Liver (tissue), 3 donors: ENCODE data around the gene EFNA3.

Experiments
- EGR1 ChIP-seq, 2 donors: IDR thresholded peaks; 2 replicates each; pipeline ENCODE4 v1.6.1; 2016 to 2018; ENCODE audit warnings: antibody characterized with exemption in 2 of 2, low read depth in 2 of 2
- GABPA ChIP-seq, 2 donors: IDR thresholded peaks in 1 of 2; conservative IDR thresholded peaks in 1 of 2; 2 replicates each; pipeline ENCODE4 v1.6.1; 2016; ENCODE audit warnings: antibody characterized with exemption in 2 of 2, mild to moderate bottlenecking in 1 of 2, moderate library complexity in 1 of 2
- JUND ChIP-seq, 2 donors: IDR thresholded peaks; 2 replicates each; pipeline ENCODE4 v1.6.1; 2016; ENCODE audit warnings: antibody characterized with exemption in 2 of 2
- NR2F2 ChIP-seq: IDR thresholded peaks from 2 replicates; pipeline ENCODE4 v1.6.1; 2016; ENCODE audit warnings: antibody characterized with exemption
- RAD21 ChIP-seq, 2 donors: IDR thresholded peaks; 2 replicates each; pipeline ENCODE4 v1.6.1; 2016; ENCODE audit warnings: antibody characterized with exemption in 2 of 2, mild to moderate bottlenecking in 2 of 2
- RXRA ChIP-seq, 2 donors: IDR thresholded peaks; 2 replicates each; pipeline ENCODE4 v1.6.1; 2017 to 2018; ENCODE audit warnings: antibody characterized with exemption in 2 of 2, mild to moderate bottlenecking in 1 of 2
- SP1 ChIP-seq: IDR thresholded peaks from 2 replicates; pipeline ENCODE4 v1.6.1; 2018; ENCODE audit warnings: antibody characterized with exemption, mild to moderate bottlenecking
- TAF1 ChIP-seq: conservative IDR thresholded peaks from 2 replicates; pipeline ENCODE4 v1.6.1; 2016; ENCODE audit warnings: antibody characterized with exemption, mild to moderate bottlenecking
- YY1 ChIP-seq: IDR thresholded peaks from 2 replicates; pipeline ENCODE4 v1.6.1; 2016; ENCODE audit warnings: antibody characterized with exemption, mild to moderate bottlenecking
- TF ChIP-seq, protein P1 (sequence below): fragments of 150-350 bp; IDR thresholded peaks from 2 replicates; pipeline ENCODE4 v1.5.1; 2017; ENCODE audit warnings: improper control_type of control experiment, low read depth, low read length; ENCODE audit not compliant: missing input control
- TF ChIP-seq, protein P2 (sequence below): IDR thresholded peaks from 2 replicates; pipeline ENCODE4 v1.6.1; 2016; ENCODE audit warnings: antibody characterized with exemption
- TF ChIP-seq, protein P3 (sequence below): IDR thresholded peaks from 2 replicates; pipeline ENCODE4 v1.6.1; 2016; ENCODE audit warnings: antibody characterized with exemption, mild to moderate bottlenecking
- TF ChIP-seq, protein P4 (sequence below): IDR thresholded peaks from 2 replicates; pipeline ENCODE4 v1.6.1; 2016; ENCODE audit warnings: antibody characterized with exemption
- donor health status: healthy.
- donor health status: healthy.

DNA sequence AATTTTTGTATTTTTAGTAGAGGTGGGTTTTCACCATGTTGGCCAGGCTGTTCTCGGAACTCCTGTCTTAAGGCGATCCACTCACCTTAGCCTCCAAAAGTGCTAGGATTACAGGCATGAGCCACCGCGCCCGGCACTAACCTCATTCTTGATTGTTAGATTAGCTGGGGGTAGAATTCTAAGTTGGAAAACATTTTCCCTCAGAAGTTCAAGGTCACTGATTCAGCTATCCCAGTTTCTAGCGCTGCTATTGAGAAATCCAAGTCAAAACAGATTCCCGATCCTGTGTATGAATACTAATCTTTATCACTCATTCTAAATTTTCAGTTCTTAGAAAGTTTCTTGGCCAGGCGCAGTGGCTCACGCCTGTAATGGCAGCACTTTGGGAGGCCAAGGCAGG is 24.7 kb downstream of the EFNA3 start:
- TF ChIP-seq, protein P1, sequence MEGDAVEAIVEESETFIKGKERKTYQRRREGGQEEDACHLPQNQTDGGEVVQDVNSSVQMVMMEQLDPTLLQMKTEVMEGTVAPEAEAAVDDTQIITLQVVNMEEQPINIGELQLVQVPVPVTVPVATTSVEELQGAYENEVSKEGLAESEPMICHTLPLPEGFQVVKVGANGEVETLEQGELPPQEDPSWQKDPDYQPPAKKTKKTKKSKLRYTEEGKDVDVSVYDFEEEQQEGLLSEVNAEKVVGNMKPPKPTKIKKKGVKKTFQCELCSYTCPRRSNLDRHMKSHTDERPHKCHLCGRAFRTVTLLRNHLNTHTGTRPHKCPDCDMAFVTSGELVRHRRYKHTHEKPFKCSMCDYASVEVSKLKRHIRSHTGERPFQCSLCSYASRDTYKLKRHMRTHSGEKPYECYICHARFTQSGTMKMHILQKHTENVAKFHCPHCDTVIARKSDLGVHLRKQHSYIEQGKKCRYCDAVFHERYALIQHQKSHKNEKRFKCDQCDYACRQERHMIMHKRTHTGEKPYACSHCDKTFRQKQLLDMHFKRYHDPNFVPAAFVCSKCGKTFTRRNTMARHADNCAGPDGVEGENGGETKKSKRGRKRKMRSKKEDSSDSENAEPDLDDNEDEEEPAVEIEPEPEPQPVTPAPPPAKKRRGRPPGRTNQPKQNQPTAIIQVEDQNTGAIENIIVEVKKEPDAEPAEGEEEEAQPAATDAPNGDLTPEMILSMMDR: no peak
- TF ChIP-seq, protein P2, sequence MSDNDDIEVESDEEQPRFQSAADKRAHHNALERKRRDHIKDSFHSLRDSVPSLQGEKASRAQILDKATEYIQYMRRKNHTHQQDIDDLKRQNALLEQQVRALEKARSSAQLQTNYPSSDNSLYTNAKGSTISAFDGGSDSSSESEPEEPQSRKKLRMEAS: peak; percentile 24
- TF ChIP-seq JUND (IDR thresholded peaks at IDR 0.05) (peak; percentile 26 to 35), YY1 (peak; percentile 53), EGR1 (IDR thresholded peaks at IDR 0.05; ENCODE audit: low read depth in 2 of 2) (no peak), NR2F2 (no peak), GABPA (IDR thresholded peaks at IDR 0.05 in 1 of 2, conservative IDR thresholded peaks at IDR 0.05 in 1 of 2) (no peak), RAD21 (IDR thresholded peaks at IDR 0.05) (no peak), SP1 (peak; percentile 70), RXRA (IDR thresholded peaks at IDR 0.05) (peak; percentile 81), TAF1 (no peak)
- TF ChIP-seq, protein P3, sequence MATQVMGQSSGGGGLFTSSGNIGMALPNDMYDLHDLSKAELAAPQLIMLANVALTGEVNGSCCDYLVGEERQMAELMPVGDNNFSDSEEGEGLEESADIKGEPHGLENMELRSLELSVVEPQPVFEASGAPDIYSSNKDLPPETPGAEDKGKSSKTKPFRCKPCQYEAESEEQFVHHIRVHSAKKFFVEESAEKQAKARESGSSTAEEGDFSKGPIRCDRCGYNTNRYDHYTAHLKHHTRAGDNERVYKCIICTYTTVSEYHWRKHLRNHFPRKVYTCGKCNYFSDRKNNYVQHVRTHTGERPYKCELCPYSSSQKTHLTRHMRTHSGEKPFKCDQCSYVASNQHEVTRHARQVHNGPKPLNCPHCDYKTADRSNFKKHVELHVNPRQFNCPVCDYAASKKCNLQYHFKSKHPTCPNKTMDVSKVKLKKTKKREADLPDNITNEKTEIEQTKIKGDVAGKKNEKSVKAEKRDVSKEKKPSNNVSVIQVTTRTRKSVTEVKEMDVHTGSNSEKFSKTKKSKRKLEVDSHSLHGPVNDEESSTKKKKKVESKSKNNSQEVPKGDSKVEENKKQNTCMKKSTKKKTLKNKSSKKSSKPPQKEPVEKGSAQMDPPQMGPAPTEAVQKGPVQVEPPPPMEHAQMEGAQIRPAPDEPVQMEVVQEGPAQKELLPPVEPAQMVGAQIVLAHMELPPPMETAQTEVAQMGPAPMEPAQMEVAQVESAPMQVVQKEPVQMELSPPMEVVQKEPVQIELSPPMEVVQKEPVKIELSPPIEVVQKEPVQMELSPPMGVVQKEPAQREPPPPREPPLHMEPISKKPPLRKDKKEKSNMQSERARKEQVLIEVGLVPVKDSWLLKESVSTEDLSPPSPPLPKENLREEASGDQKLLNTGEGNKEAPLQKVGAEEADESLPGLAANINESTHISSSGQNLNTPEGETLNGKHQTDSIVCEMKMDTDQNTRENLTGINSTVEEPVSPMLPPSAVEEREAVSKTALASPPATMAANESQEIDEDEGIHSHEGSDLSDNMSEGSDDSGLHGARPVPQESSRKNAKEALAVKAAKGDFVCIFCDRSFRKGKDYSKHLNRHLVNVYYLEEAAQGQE: peak; percentile 86
- TF ChIP-seq, protein P4, sequence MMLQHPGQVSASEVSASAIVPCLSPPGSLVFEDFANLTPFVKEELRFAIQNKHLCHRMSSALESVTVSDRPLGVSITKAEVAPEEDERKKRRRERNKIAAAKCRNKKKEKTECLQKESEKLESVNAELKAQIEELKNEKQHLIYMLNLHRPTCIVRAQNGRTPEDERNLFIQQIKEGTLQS: no peak
